Eye (tissue), 1 donor: ENCODE measurements around the gene SPHK1.

Experiments
- DNase-seq: peaks from one replicate; pipeline ENCODE4 v3.0.0-alpha.2; 2015

SPHK1 gene

GRCh38 chr17:76363107-76363842, 21.1 kb upstream of the SPHK1 start:
- no peak for DNase-seq

GRCh38 chr17:76365256-76365903, 19.0 kb upstream of the SPHK1 start:
- DNase-seq, result peak; percentile 8

GRCh38 chr17:76366247-76366646, 18.2 kb upstream of the SPHK1 start:
- DNase-seq, result no peak

GRCh38 chr17:76367642-76368041, 16.8 kb upstream of the SPHK1 start:
- no peak for DNase-seq

- DNase-seq, result peak; percentile 80
Observed at GRCh38 chr17:76368545-76368944, 15.9 kb upstream of the SPHK1 start.

GRCh38 chr17:76369379-76369778, 15.0 kb upstream of the SPHK1 start:
- DNase-seq, result no peak

GRCh38 chr17:76369804-76370203, 14.6 kb upstream of the SPHK1 start:
- peak; percentile 91 for DNase-seq

GRCh38 chr17:76370261-76370993, 14.0 kb upstream of the SPHK1 start:
- DNase-seq, result peak; percentile 68

- DNase-seq, result no peak
Observed at GRCh38 chr17:76371656-76372628, 12.5 kb upstream of the SPHK1 start.

GRCh38 chr17:76376318-76377133, 7.9 kb upstream of the SPHK1 start:
- peak; percentile 7 for DNase-seq

GRCh38 chr17:76378548-76379274, 5.7 kb upstream of the SPHK1 start:
- DNase-seq, result no peak

- no peak for DNase-seq
Observed at GRCh38 chr17:76379275-76379641, 5.2 kb upstream of the SPHK1 start.

GRCh38 chr17:76379646-76380376, 4.6 kb upstream of the SPHK1 start:
- DNase-seq, result no peak

GRCh38 chr17:76381633-76382350, 2.6 kb upstream of the SPHK1 start:
- DNase-seq, result no peak

GRCh38 chr17:76382351-76382802, 2.0 kb upstream of the SPHK1 start:
- peak; percentile 86 for DNase-seq

GRCh38 chr17:76382803-76383545, 1.4 kb upstream of the SPHK1 start:
- DNase-seq, result peak; percentile 87

GRCh38 chr17:76383546-76384221, 725 bp upstream of the SPHK1 start:
- peak; percentile 80 for DNase-seq
